ENCODE data around the gene DHX35.

DHX35 gene

GRCh38 chr20:38962044-38962927 lies at the start of gene DHX35:
TSS of gene DHX35 (plus strand) at chr20:38962344. CDS start at chr20:38962368, 24 bp downstream.
- peak; percentile 94 to 98 (median 95) for DNase-seq (ENCODE audit: low read depth in 3 of 3, low spot score in 1 of 3)

- DNase-seq (ENCODE audit: low read depth in 3 of 3, low spot score in 1 of 3) = no peak
These were observed 46.8 kb upstream of the DHX35 start for GRCh38 chr20:38915355-38915754.

- no peak for DNase-seq (ENCODE audit: low read depth in 3 of 3, low spot score in 1 of 3)
These were observed 44.5 kb upstream of the DHX35 start for GRCh38 chr20:38917657-38918056.

GRCh38 chr20:38918172-38918571 lies 44.0 kb upstream of the DHX35 start:
- no peak for DNase-seq (ENCODE audit: low read depth in 3 of 3, low spot score in 1 of 3)

GRCh38 chr20:38919683-38920082 lies 42.5 kb upstream of the DHX35 start:
- no peak for DNase-seq (ENCODE audit: low read depth in 3 of 3, low spot score in 1 of 3)

- DNase-seq (ENCODE audit: low read depth in 3 of 3, low spot score in 1 of 3) = no peak
These were observed 41.7 kb upstream of the DHX35 start for GRCh38 chr20:38920411-38920810.

- no peak for DNase-seq (ENCODE audit: low read depth in 3 of 3, low spot score in 1 of 3)
These were observed 41.3 kb upstream of the DHX35 start for GRCh38 chr20:38920851-38921250.

GRCh38 chr20:38924718-38925117 lies 37.4 kb upstream of the DHX35 start:
- DNase-seq (ENCODE audit: low read depth in 3 of 3, low spot score in 1 of 3) = no peak

- DNase-seq (ENCODE audit: low read depth in 3 of 3, low spot score in 1 of 3) = peak; percentile 67 to 90 (median 78)
These were observed 35.8 kb upstream of the DHX35 start, which contains the start of gene FAM83D for GRCh38 chr20:38926142-38926933. TSS of gene FAM83D (plus strand) at chr20:38926417. CDS start at chr20:38926443, 26 bp downstream.

GRCh38 chr20:38926934-38927616 lies 35.1 kb upstream of the DHX35 start:
- DNase-seq (ENCODE audit: low read depth in 3 of 3, low spot score in 1 of 3) = no peak

- DNase-seq (ENCODE audit: low read depth in 3 of 3, low spot score in 1 of 3) = no peak
These were observed 34.1 kb upstream of the DHX35 start for GRCh38 chr20:38927902-38928578.

GRCh38 chr20:38930242-38930569 lies 31.9 kb upstream of the DHX35 start:
- DNase-seq (ENCODE audit: low read depth in 3 of 3, low spot score in 1 of 3) = no peak

- no peak for DNase-seq (ENCODE audit: low read depth in 3 of 3, low spot score in 1 of 3)
These were observed 30.2 kb upstream of the DHX35 start for GRCh38 chr20:38931984-38932383.

- DNase-seq (ENCODE audit: low read depth in 3 of 3, low spot score in 1 of 3) = no peak
These were observed 29.6 kb upstream of the DHX35 start for GRCh38 chr20:38932457-38933120.

GRCh38 chr20:38934530-38934929 lies 27.6 kb upstream of the DHX35 start:
- no peak for DNase-seq (ENCODE audit: low read depth in 3 of 3, low spot score in 1 of 3)

- DNase-seq (ENCODE audit: low read depth in 3 of 3, low spot score in 1 of 3) = no peak
These were observed 26.9 kb upstream of the DHX35 start for GRCh38 chr20:38935285-38935684.

- no peak for DNase-seq (ENCODE audit: low read depth in 3 of 3, low spot score in 1 of 3)
These were observed 26.2 kb upstream of the DHX35 start for GRCh38 chr20:38935967-38936407.

GRCh38 chr20:38937000-38937399 lies 25.1 kb upstream of the DHX35 start:
- DNase-seq (ENCODE audit: low read depth in 3 of 3, low spot score in 1 of 3) = no peak

- DNase-seq (ENCODE audit: low read depth in 3 of 3, low spot score in 1 of 3) = no peak
These were observed 24.1 kb upstream of the DHX35 start for GRCh38 chr20:38937978-38938473.

GRCh38 chr20:38939686-38940085 lies 22.5 kb upstream of the DHX35 start:
- no peak for DNase-seq (ENCODE audit: low read depth in 3 of 3, low spot score in 1 of 3)
